ENCODE measurements around the gene ZBTB43.
A peak's percentile ranks its signal among the peaks of the same experiment; 100 is the strongest.
"Not testable (repeated sequence)": the region's sequence is repeated elsewhere in the genome, so short reads cannot be mapped to it uniquely, and the experiment has no call there.

The ZBTB43 gene

DNA sequence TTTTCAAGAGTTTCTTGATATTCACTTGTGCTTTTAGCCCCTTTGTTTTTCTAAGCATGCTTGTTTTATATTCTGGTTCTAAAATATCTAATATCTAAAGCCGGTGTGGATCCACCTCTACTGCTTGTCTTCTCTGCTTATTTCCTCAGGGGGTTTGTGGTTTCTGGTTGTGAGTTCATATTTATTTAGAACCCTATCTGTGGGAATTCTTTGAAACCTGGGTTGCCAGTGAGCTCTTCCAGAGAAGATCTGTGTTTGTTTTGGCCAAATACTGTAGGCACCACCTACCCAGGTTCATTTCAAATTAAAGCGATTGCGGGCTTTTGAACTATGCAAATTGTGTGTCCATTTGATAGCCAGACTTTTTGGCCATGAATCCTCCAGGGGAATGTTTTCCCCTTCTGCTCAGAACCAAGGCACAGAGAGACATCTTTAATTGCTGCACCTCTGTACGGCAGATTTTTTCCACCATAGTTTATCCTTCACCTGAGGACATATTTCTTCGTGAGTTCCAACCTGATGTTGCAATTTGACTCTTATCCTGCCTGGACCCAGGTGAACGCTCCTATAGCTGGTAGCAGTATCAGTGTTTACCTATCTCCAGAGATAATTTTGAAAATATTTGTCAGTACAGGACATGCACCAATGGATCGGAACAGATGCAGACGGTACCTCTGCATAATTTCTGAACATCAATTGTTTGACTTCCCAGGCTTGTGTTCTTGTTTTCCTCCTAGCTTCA is 2.4 kb upstream of the ZBTB43 start:
- DNase-seq (ENCODE audit: low spot score), result no peak
- no peak for TF ChIP-seq CTCF (IDR thresholded peaks at IDR 0.05; ENCODE audit: extremely low read depth, missing control alignments)

DNA sequence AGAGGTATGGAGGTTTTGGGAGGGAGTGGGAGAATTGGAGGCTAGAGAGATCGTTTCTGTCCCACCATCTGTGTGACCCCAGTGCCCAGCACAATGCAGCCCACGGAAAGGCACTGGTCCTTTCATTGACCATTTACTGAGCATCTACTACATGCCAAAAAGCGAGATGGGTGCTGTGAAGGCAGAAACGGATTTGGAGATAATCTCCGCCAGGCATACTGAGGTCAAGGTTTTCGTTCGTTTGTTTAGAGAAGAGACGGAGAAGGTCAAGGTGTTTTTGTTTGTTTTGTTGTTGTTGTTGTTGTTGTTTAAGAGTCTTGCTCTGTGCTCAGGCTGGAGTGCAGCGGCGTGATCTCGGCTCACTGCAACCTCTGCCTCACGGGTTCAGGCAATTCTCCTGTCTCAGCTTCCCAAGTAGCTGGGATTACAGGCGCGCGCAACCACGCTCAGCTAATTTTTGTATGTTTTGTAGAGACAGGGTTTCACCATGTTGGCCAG is 593 bp upstream of the ZBTB43 start:
- no peak for TF ChIP-seq CTCF (IDR thresholded peaks at IDR 0.05; ENCODE audit: extremely low read depth, missing control alignments)
- no peak for DNase-seq (ENCODE audit: low spot score)

GRCh38 chr9:126805554-126806262 is 868 bp downstream of the ZBTB43 start:
- TF ChIP-seq CTCF (IDR thresholded peaks at IDR 0.05; ENCODE audit: extremely low read depth, missing control alignments), result no peak
- peak; percentile 76 for DNase-seq (ENCODE audit: low spot score)

- no peak for TF ChIP-seq CTCF (IDR thresholded peaks at IDR 0.05; ENCODE audit: extremely low read depth, missing control alignments)
- DNase-seq (ENCODE audit: low spot score), result no peak
Measured at GRCh38 chr9:126806336-126806735, 1.5 kb downstream of the ZBTB43 start.

DNA sequence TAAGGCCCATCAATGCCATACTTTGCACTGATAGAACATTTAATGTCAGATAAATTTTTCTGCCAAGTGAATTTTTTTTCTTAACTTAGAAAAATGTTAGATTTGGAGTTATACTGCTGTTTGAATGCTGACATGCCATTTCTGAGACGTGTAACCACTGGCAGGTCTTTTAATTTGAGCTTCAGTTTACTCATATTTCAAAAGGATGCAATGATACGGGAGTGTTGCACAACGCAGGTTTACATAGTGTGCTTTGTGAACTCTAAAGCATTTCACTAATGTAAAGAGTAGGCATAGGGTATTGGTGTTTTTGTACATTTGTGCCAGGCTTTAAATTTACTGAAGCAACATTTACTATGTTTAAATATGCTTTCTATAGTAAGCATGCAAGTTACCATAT is 4.2 kb downstream of the ZBTB43 start:
- DNase-seq (ENCODE audit: low spot score), result no peak
- no peak for TF ChIP-seq CTCF (IDR thresholded peaks at IDR 0.05; ENCODE audit: extremely low read depth, missing control alignments)

- not testable (repeated sequence) for DNase-seq (ENCODE audit: low spot score)
Measured at GRCh38 chr9:126810221-126810620, 5.4 kb downstream of the ZBTB43 start.

DNA sequence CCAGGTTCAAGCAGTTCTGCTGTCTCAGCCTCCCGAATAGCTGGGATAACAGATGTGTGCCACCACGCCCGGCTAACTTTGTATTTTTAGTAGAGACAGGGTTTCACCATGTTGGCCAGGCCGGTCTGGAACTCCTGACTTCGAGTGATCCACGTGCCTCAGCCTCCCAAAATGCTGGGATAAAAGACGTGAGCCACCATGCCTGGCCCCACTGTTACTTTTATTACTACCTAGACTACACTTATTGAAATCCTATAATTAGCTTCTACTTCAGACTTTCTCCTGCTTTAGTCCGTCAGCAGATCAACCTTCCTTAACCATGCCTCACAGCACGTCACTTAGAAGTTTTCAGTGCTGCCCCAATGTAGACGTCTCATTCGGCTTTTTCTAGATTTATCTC is 8.2 kb downstream of the ZBTB43 start:
- DNase-seq (ENCODE audit: low spot score), result no peak
- TF ChIP-seq CTCF (IDR thresholded peaks at IDR 0.05; ENCODE audit: extremely low read depth, missing control alignments), result no peak
